HL-60/S4 (cell line): ENCODE results near the gene CABCOCO1.
"Not testable (repeated sequence)": the region's sequence is repeated elsewhere in the genome, so short reads cannot be mapped to it uniquely, and the experiment has no call there.

Experiments
- in situ Hi-C: fragments of 300-500 bp; cut with MboI; formaldehyde crosslinking; loops from 2 replicates; pipeline ENCODE4 v1.14.3; 2022; ENCODE audit warnings: low sequenced_read_pairs

The CABCOCO1 gene

DNA sequence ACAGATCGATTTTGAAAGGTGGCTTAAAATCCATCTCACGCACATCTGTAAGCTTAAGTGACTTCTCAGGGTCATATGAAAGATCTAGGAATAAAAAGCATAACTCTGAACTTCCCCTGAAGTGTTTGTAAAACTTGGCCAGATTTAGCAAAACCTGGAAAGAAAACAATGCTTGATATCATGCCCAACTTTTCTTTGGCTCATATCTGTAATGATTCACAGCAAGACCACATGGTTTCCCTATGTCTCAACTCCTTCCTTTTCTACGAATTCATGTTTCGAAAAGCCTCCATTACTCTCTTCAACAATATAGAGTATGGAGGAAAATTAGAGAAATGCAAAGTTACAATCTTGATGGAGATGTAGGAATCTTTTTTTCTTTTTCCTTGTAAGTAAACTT lies 20.1 kb upstream of the CABCOCO1 start:
- in situ Hi-C loops: no loop called here

DNA sequence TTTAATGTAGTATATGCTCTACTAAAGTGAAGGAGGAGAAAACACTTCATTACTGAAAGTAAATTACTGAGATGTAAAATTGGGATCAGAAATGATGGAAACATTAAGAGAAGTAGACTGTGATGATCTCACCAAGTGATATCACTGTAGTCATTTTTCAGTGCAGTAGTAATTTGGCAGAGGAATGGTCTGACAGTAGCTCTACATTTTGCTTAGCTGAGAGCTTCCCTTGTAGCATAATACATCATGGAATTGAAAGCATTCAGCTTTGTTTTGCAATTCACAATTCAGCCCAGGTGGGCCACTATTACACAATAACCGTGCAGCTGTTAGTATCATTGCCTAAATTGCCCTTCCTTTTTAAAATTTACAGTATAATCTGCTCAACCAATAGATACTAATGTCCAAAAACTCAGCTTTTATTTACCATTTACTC lies 19.4 kb upstream of the CABCOCO1 start:
- in situ Hi-C loops: no loop called here

DNA sequence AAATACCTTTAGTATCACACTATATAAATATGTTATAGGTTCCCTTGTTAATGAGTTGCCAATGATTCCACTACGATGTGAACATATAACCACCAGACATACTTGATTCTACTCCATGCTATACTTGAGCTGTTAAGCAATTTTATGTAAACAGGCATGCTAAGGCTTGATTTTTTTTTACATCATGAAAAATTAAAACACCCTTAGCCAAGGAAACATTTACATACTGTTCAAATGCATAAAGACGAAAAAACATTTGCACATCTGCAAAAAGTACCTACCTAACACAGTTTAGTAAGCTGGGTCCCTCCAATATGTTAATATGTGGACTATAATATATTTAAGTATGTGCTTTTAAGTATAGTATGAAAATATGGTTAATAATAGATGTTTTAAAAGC lies 9.0 kb upstream of the CABCOCO1 start:
- in situ Hi-C loops: no loop called here

DNA sequence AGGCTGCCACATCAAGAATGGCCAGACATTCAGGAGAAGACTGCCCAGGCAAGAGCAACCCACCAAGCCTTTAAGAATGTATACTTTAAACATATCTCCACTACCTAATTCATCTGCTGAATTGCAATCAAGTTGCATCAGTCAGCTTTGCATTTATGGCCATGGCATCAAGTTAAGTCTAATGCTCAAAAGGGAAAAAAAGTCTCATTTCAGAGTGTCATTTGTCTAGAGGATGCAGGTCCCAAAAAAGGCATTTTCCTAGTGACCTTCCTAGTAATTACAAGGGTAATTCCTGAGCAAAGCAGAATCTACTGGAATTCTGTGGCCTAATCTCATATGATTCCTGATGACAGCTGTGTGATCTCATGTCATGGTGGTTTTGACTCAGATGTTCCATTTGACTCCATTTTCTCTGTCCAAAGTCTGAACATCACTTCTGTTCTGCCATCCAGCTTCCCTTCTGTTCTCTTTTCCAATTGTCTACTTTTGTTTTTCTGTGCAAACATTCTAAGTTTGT lies 7.3 kb upstream of the CABCOCO1 start:
- in situ Hi-C loops: no loop called here

DNA sequence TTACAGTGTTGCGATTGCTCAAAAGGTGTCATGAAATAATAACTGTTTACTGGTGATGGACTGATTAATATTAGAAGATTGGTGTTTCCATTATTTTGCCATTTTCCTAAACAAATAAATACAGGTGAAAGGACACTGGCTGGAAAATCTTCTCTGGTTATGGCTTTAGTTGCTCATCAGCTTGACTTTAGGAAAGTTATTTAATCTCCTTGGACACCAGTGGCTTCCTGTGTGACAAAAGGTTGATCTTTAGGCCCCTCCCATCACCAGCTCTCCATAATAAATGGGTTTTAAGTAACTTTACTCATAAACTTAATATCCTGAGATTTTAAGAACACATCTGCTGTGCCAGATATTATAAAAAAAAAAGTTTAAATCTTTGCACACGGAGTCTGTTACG lies 737 bp downstream of the CABCOCO1 start:
- in situ Hi-C loops: no loop called here

DNA sequence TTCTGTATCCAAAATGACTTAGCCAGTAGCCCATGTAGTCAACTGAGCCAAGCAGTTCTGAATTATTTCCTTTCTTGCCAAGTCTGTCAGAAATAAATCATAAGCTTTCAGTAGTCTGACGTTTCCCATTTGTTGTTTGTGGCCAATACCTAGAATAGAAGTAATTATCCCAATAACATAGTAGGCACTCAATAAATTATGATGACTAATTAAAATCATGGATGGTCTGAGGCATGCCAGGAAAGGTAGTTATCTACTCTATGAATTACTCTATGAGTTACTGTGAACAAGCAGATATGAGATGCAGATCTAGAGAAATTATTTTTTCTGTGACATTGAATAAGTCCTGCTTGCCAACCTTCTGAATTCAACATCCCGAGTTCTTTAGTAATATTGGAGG lies 2.3 kb downstream of the CABCOCO1 start:
- in situ Hi-C loops: no loop called here

DNA sequence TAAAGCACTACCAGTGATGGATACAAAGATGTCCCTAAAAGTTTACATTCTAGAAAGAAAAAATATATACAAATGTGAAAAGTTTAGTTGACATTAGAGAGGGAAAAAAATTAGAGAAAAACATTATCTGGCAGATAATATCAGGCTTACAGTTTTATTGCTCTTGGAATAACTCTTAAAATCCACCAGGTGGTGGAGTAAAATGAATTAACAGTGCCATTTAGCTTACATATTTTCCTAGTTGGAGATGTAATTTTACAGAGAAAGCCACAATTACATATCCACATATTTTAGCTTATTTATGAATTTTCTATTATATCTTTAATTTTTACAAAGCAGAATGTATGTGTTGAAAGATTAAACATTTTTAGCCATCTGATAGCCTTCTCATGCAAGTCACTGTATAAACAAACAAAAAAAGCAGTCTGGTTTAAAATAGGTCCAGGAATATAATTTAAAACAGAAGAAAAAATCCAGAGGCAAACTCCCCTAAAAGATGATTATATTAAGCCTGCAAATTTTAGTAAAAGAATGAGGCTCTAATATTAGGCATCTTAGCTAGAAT lies 6.5 kb downstream of the CABCOCO1 start:
- in situ Hi-C loops: no loop called here

DNA sequence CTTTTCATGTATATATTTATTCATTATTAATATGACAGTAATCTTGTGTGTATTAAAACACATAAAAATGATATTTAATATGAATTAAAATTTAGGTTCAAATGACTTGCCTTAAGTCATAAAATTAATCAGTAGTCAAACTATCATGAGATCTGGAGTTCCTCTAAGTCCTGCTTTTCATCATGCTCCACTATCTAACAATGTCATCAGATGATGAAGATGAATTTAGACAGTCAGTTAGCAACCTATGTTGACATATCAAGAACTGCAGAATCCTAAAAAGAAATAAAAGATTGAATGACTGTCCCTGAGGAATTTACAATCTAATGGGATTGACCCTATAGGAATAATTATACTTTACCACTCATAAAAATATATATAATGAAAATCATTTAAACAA lies 7.1 kb downstream of the CABCOCO1 start:
- in situ Hi-C loops: no loop called here

DNA sequence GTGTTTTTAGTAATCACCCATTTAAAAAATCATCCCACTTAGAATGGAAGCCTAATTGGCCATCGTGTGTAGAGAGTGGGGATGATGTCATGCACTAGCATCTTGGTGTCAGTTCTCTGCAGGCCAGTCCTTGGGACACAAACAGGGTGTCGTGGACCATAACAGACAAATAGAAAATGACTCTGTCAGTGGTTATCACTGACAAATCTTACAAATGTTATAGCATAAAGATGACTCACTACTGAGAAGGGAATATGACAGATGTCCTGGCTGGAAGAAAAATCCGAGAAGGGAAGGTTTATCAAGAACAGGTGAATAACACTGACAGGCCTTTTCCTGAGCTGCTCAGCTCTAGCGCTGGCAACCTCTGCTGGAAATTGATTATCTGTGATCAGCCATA lies 10.6 kb downstream of the CABCOCO1 start:
- in situ Hi-C loops: no loop called here

DNA sequence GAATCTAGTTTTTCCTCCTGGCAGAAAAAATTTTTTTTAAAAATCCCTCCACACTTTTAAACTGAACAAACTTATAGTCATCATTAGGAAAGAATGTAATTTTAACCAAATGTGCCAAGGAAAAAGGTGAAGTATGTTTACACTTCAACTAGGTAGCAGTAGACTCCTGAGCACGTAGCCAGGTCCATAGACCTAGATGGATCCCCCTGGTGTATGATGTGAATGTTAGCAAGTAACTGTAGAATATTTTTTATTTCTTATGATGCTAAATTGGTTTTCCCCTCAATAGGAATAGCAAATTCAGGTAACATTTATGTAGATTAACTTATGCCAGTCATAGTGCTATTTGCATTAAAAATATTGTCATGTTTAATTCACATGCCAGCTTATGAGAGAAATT lies 19.6 kb downstream of the CABCOCO1 start:
- in situ Hi-C loops: no loop called here

DNA sequence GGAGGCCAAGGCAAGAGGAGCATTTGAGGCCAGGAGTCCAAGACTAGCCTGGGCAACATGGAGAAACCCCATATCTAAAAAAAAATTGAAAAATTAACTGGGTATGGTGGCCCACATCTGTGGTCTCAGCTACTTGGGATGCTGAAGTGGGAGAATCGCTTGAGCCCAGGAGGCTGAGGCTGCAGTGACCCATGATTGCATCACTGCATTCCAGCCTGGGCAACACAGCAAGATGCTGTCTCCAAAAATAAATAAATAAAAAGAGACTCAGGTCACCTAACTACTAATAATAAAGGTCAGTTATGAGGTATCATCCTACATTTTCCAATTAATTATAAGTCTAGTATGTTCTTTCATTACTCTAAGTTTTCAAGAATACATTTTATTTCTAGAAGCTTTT lies 20.6 kb downstream of the CABCOCO1 start:
- in situ Hi-C loops: no loop called here

DNA sequence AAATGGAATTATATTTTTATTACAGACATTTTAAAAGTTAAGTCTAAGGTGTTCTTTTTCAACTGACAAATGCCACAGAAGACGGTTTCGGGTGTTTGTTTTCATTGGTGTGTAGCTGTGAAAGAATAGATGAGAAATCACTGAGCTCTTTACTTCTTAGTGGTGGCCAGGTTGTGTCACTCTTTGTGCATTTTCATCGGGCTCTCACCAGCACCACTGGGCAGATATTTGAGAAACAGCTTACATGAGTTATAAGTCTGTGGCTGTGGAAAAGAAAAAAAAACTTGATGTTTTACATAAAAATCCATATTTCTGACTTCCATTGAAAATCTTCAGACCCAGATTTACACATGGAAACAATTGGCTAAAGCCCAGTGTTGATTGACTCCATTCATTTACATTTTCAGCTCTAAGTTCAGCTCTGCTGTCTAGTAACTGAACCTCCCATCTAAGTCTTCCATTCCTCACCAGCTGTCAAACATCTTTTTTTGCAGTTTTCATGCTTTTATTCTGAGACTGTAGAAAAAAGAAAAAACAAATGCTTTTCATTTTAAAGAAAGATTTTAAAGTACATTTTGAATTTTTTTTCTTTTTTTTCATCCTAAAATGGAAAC lies 22.3 kb downstream of the CABCOCO1 start:
- in situ Hi-C loops: no loop called here

DNA sequence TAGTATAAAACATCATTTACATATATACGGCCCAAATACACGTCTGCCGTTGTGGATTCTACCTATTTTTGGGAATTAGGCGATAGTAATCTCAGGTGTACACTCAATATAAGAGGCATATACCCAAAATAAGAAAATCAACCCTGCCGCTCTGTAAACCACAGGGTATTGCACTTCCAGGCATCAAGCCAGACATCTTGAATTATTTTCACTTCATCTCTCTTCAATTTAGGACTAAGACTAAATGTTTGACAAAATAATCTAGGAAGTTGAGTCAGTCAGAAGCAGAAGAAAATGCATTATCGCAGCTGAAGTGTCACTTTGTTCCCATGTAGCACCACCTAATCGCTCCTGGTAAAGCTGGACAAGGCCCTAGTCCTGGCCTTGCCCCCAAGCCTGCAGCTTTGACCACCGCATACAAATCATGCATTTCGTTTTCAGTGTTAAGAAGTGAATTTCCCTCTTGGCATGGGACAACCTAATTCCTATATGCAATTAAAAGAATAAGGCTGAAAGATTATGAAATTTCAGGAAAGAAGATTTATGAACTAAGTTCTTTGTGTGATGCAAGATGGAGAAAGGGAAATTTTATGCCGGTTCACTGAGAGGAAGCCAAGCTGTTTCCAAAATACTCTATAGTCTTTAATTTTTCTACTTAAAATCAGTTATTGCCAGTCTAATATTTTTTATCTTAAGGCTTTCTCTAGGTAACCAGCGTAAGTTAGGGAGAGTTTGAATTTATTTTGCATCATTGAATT lies 26.0 kb downstream of the CABCOCO1 start:
- in situ Hi-C loops: no loop called here

DNA sequence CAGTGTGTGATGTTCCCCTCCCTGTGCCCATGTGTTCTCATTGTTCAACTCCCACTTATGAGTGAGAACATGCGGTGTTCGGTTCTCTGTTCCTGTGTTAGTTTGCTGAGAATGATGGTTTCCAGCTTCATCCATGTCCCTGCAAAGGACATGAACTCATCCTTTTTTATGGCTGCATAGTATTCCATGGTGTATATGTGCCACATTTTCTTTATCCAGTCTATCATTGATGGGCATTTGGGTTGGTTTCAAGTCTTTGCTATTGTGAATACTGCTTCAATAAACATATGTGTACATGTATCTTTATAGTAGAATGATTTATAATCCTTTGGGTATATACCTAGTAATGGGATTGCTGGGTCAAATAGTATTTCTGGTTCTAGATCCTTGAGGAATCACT lies 28.9 kb downstream of the CABCOCO1 start:
- in situ Hi-C loops: not testable (repeated sequence)

DNA sequence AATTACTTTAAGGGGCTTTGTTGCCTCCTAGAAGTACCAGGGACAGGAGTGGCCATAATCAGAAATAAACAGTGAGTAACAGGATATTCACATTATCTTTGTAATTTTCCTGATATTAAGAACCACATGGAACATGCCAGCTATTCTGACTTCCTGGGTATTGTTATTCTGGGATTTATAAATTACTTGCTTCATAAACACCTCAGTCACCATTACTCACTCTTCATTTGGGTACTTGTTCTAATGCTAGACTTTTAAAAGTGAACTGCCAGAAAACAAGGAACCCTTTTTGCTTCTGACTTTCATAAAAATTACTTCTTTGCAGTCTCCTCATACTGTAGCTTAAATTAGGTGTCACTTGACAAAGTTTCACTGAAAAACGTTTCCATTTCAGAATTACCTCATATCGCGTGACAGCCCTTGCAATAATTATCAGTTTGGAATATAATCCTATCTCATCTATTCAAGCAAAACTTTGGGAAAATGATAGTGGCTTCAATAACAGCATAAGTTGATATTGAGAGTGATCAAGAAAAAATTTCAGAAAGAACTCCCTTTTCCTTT lies 29.8 kb downstream of the CABCOCO1 start:
- in situ Hi-C loops: no loop called here

DNA sequence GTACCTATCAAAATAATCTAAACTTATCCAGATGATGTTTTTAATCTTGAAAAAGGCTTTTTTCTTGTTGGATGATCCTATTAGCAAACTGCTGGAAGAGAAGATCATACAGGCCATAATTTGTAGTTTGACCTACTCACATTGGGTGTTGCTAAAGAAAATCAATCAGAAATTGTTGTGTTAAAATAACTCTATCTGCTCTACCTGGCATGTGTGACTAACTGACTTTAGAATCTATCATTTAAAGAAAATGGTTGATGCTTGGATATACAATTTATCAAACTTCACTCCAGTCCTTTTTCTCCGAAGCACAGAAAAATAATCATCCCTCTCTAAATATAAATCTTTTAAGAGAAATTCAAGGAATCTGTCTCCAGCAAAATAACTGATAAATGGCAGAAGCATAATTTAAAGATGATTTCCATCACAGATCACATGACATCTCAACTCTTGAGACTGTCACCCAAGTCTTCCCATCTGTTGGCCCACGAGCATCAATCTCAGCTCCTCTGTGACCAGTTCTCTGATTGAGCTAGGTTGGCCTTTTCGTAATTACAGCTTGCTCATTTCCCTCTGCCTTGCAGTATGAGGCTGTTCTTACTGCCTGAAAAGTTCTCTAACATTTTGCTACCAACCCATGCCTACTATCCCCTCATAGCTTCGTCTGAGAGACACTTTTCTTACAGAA lies 36.4 kb downstream of the CABCOCO1 start:
- in situ Hi-C loops: no loop called here

DNA sequence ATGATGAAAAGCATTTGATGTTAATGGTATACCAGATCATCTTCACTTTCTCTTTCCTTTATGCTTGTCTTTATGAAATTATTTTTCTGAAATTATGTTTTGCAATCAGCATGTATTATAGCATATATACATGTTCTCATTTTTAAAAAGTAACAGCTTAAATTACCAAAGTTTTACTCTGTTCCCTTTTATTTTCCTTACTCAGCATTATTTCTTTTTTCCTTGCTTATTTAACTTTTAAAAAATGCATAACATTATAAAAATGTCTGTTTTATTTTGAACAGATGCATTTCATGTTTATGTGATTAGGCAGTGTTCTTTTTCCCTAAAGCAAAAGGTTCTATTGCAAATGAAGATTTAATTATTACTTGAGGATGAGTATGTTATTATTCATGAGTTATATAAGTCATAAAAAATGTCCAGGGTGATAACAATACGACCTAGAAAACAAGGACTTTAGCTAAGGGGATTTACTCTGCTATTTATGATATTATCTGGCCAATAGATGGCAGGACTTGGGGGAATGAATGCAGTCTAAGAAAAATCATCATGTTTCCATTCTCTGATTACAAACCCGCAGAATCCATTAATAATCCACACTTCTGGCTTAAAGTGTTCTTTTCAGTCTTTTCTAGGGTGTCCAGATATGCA lies 38.5 kb downstream of the CABCOCO1 start:
- in situ Hi-C loops: no loop called here

DNA sequence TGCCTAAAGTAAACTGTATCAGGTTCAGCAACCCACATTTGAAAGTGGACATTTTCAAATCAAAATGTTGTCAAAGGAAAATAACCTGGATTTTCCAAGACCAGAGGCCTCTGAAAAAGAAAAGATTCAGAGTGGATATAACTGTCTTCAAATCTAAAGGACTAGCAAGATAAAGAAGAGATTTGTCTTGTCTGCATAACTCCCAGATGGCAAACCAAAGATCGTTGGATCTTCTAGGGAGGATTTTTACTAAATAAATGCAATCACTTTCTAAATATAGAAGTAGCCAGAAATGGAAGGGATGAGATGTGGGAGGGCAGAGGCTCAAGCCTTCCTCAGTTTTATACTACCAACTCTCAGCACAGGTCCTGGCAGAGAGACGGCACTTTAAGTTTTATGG lies 39.0 kb downstream of the CABCOCO1 start:
- in situ Hi-C loops: no loop called here

DNA sequence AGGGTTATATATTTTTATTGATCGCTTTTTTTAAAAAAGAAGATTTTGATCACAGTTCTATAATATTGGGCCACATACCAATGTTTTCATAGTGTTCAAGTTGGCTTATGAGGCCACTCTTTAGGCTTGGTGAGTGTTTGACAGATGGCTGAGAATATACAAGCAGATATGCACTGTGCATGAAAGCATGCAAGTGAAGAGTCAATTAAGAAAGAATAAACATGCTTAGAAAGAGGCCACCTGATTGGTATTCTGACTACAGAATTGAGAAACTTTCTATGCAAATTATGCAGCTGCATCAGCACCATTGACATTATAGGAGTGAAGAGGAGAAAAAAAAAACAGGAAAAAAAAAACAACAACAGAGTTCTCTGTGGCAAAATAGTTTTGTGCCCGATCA lies 39.9 kb downstream of the CABCOCO1 start:
- in situ Hi-C loops: no loop called here

DNA sequence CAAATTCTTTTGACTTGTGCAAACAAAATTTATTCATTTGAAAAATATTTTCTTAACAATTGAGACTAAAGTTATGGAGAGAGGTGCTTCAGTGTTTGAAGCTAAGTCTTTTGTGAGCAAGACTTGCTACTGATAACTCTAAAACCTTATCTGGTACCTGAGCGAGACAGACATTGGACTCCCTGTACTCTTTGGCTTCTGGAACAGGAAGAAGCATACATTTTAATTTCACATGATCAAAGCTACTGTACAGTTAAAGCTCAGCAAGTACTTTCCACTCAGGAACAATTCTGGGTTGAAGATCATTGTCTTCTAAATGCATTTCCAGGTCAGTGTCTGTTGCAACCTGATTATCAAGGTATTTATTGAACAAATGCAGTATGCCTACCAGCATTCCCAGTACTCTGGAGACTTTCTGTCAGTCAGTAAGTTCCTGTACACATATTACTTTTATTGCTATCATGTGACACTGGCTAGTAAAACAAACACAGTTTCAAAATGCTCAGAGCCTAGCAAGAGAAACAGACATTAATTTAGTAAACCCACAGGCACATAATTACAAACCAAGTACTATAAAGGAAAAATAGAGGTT lies 42.4 kb downstream of the CABCOCO1 start:
- in situ Hi-C loops: no loop called here
